A549 (cell line): ENCODE measurements around the gene CHAF1B.
"Not testable (repeated sequence)": the region's sequence is repeated elsewhere in the genome, so short reads cannot be mapped to it uniquely, and the experiment has no call there.

Experiments
- BHLHE40 ChIP-seq: IDR thresholded peaks from 2 replicates; pipeline ENCODE4 v1.6.1; 2012; ENCODE audit warnings: low read depth, low read length, inconsistent platforms
- CTCF ChIP-seq: fragments of >200 bp; sonication (Bioruptor Twin); formaldehyde crosslinking; IDR thresholded peaks from 3 replicates; pipeline ENCODE4 v1.5.1; 2016
- SMC3 ChIP-seq: fragments of >200 bp; sonication (Bioruptor Twin); formaldehyde crosslinking; IDR thresholded peaks from 3 replicates; pipeline ENCODE4 v1.6.1; 2018; ENCODE audit warnings: inconsistent platforms
- TF ChIP-seq, protein P1 (sequence below): fragments of 250-450 bp; sonication (Bioruptor Pico); IDR thresholded peaks from 2 replicates; pipeline ENCODE4 v1.5.0; 2021; ENCODE audit warnings: mild to moderate bottlenecking, moderate library complexity, borderline replicate concordance

GRCh38 chr21:36342581-36342980 is 42.6 kb upstream of the CHAF1B start:
- not testable (repeated sequence) for TF ChIP-seq CTCF, SMC3, BHLHE40
- TF ChIP-seq, protein P1, sequence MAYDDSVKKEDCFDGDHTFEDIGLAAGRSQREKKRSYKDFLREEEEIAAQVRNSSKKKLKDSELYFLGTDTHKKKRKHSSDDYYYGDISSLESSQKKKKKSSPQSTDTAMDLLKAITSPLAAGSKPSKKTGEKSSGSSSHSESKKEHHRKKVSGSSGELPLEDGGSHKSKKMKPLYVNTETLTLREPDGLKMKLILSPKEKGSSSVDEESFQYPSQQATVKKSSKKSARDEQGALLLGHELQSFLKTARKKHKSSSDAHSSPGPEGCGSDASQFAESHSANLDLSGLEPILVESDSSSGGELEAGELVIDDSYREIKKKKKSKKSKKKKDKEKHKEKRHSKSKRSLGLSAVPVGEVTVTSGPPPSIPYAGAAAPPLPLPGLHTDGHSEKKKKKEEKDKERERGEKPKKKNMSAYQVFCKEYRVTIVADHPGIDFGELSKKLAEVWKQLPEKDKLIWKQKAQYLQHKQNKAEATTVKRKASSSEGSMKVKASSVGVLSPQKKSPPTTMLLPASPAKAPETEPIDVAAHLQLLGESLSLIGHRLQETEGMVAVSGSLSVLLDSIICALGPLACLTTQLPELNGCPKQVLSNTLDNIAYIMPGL (CRISPR knock-in tag): not testable (repeated sequence)
